HG03175 (cell line): Measurements from ENCODE around the gene TUBB2A.

Source experiments
- ATAC-seq: cut with Tn5 transposase; IDR thresholded peaks from one replicate; pipeline ENCODE4 v1.9.1; 2021; ENCODE audit warnings: mild to moderate bottlenecking, moderate library complexity; ENCODE audit not compliant: unreplicated experiment

Gene TUBB2A

DNA sequence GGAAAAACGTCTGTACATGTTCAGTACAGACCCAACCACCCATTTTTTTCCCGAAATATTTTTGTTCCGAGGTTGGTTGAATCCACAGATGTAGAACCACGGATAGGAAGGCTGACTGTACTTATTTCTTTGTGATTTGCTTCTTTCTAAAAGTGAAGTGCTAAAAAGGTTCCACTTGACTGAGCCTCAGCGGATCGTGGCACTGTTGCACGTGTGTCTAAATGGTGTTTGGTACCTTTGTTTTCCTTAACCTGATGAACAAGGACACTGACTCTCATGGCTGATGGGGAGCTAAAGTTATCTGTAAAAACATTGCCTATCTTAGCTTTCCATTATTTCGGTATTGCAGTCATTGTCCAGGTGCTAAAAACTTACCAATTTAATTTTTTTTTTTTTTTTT lies 32.7 kb downstream of the TUBB2A start:
- ATAC-seq: no peak

DNA sequence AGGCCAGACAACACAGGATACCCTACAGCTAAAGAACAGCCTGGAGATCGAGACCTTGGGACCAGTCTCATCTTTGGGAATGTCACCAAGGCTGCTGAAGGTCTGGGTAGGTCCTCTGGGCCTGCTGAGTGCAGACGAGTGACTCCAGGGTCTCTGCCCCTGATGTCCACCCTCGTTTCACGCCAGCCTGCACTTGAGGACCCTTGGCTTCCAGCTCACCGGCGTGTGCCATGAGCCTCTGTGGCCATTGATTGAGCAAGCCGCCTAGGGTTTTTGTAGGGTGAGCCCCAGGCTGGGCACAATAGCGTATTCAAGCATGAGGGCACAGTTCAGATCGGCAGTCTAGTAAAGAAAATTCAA lies 34.5 kb downstream of the TUBB2A start:
- no peak for ATAC-seq

DNA sequence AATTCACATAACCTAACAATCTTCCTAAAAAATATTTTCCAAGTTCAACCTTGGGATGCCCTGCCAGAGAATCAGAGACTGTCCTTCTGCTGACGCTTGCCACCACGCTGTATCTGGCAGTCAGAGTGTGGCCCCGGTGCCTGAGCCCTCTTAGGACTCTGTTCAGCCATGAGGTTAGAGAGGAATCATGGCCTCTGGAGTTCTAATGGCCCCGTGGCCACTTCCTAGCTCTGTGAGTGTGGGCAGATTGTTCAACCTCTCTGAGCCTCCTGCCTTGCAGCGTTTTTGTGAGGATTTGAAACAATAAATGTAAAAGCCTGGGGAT lies 36.6 kb downstream of the TUBB2A start:
- no peak for ATAC-seq

DNA sequence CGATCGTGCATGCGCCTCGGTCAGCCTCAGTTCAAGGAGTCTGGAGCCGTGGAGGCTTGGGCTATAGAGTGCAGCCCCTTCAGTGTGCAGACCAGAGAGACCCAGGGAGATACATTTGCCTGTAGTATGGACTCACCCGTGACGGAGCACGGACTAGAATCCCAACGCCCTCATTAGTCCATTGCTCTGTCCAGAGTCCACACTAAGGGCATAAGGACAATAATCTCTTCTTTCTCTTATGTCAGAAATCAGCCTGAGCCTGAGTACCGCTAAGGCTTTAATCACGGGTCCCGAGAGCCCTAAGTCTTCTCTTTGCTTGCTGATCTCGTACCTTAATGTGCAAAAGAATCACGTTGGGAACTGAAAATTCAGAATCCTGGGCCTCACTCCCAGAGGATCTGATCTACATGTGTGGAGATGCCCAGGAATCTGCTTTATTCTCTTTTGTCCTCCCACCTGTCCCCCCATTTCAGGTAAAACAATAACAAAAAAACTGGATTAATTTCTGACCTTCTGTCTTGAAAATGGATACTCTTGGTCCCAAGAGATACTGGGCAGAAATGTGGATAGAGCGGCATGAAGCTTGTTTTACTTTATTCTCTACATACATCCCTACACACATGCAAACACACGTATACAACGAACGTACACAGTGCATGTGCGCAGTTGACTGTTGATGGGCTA lies 38.2 kb downstream of the TUBB2A start:
- ATAC-seq: peak; percentile 34

DNA sequence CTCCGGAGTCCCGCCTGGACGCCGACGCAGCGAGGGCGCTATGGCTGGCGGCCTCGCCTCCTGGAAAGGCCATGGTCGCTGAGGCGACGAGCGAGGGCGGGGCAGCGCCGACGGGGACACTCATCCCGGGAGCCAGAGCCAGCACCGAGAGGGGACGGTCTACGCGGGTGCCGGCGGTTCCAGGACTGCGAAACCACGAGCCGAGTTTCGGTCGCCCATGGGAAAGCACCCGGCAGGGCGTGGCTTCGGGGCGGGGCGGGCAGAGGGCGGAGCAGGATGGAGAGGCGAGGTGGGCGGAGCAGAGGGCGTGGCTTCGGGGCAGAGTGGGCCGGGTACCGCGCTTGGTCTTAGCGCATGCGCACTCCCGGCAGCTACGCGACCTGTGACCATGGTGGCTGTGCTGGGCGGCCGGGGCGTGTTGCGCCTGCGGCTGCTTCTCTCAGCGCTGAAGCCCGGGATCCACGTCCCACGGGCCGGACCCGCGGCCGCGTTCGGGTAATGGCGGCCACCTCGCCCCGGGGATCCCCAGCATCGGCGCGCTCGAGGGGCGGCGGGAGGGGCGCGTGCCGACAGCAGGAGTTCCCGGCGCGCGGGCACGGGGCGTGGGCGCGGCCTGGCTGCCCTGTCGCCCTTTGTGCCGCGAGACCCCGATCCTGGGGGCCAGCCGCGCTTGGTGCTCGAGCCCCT lies 38.8 kb downstream of the TUBB2A start, which contains the start of gene BPHL:
BPHL (plus strand) TSS at position 359 of the 687 bp plus-strand sequence; CDS start at position 389, 30 bp downstream.
- ATAC-seq: peak; percentile 93

DNA sequence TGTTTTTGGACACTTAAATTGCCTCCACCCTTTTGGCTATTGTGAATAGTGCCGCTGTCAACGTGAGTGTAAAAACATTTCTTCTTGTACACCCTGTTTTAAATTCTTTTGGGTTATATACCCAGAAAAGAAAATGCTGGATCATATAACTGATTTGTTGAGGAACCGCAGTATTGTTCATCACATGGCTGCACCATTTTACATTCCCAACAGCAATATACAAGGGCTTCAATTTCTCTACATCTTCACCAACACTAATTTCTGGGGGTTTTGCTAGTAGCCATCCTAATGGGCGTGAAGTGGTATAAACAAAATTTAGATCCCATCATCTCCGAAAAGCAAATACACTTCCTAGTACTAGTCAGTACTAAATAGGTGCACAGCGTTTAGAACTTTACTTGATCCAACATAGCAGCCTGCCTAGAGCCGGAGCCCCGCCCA lies 39.4 kb downstream of the TUBB2A start:
- no peak for ATAC-seq

DNA sequence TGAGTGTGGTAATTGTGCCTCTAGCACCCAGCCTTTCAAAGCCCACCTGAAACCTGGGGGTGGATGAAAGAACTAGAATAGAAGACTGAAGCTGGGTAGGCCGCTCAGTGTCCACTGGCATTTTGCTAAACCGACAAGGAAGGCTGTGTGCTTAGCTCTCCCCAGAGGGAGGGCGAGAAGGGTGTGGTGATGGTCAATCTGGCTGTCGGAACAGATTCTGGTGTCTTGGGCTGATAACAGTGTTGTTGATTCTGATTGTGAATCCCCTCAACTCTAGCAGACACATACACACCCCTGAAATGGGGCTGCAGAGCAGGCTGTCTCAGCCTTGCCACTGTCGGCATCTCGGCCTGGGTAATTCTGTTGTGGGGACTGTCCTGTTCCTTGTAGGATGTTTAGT lies 43.0 kb downstream of the TUBB2A start:
- ATAC-seq: no peak

DNA sequence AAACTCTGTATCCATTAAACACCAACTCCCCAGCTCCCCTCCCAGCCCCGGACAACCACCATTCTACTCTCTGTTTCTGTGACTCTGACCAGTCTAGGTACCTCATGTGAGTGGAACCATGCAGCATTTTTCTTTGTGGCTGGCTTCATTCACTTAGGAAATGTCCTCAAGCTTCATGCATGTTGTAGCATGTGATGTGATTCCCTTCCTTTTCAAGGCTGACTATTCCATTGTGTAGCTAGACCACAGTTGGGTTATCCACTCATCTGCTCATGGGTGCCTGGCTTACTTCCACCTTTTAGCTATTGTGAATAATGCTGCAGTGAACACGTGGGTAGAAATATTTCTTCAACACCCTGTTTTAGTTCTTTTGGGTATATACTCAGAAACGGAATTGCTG lies 47.6 kb downstream of the TUBB2A start:
- ATAC-seq: no peak

DNA sequence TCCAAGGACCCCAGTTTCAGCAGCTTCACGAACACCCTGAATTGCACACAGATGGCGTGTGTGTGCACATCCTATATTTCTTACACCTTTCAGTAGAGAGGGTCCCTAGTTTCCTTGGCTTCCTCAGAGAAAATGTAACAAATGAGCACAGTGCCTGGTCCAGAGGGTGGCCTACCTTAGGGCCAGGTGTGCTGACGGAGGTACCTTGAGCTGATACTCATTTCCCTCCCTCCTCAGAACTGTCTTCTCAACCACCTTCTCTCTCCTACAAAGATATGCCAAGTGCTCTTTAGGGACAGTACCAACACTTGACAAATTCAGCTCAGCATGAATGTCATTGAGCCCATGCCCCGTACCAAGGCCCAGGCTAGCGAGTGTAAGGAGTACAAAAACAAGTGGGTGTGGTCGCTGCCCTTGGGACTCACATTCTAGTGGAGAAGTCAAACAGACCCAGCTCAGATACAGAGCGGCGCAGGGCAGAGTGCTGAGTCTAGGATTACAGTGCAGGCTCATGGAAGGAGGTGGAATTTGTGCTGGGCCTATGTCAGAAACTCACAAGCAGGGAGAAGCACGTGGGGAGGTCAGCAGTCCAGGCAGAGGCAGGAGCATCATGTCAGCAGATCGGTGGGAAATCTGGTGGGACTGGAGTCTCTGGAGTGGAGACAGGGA lies 48.5 kb downstream of the TUBB2A start:
- ATAC-seq: no peak
